Stimulated activated naive CD8-positive, alpha-beta T cell treated with anti-CD3 and anti-CD28 coated beads, Interleukin-15, amount 100 ng/mL, for 72 hours (primary cell): Measurements from ENCODE around the gene BICDL1.
"Not testable (repeated sequence)": the region's sequence is repeated elsewhere in the genome, so short reads cannot be mapped to it uniquely, and the experiment has no call there.

ENCODE experiments used
- ATAC-seq: fragments of 150-1000 bp; cut with Tn5 transposase; 2 replicates; pipeline ENCODE4 v1.10.0; 2021; ENCODE audit warnings: mild to moderate bottlenecking, moderate library complexity
- DNase-seq, 2 donors: peaks; one replicate each; pipeline ENCODE4 v3.0.0; 2021 to 2022
- H3K27ac Mint-ChIP-seq, 2 donors: one replicate each; pipeline ENCODE4 v1.8.0; 2022; ENCODE audit warnings: mild to moderate bottlenecking in 2 of 2, mixed read lengths in 2 of 2, moderate library complexity in 2 of 2
- H3K27me3 Mint-ChIP-seq: one replicate; pipeline ENCODE4 v1.8.0; 2022; ENCODE audit warnings: mixed read lengths
- H3K4me1 Mint-ChIP-seq: one replicate; pipeline ENCODE4 v1.8.0; 2022; ENCODE audit warnings: mild to moderate bottlenecking, mixed read lengths
- H3K4me3 Mint-ChIP-seq, 2 donors: one replicate each; pipeline ENCODE4 v1.8.0; 2022; ENCODE audit warnings: mild to moderate bottlenecking in 2 of 2, mixed read lengths in 2 of 2, moderate library complexity in 1 of 2
- H3K9me3 Mint-ChIP-seq, 2 donors: one replicate each; pipeline ENCODE4 v1.8.0; 2022; ENCODE audit warnings: mixed read lengths in 2 of 2

Gene BICDL1

GRCh38 chr12:119988472-119989360 is at the start of gene BICDL1:
Gene BICDL1, plus strand, starts transcription at chr12:119989236. Its CDS starts 633 bp downstream, at chr12:119989869.
- DNase-seq: peak; percentile 99 to 100
- Mint-ChIP-seq H3K27ac (peak within 1 kb of the TSS; percentile 87 to 96), H3K4me3 (peak within 1 kb of the TSS; percentile 92 to 96), H3K4me1 (peaks cover 39% of the 10 kb centered on the region), H3K27me3 (peaks cover under 1% of the 10 kb centered on the region), H3K9me3 (no peaks in the 10 kb centered on the region)
- peak; percentile 90 for ATAC-seq

- ATAC-seq (no peak), DNase-seq (no peak)
- no peaks in the 10 kb centered on the region for H3K27me3 Mint-ChIP-seq
- H3K4me1 Mint-ChIP-seq: no peaks in the 10 kb centered on the region
- H3K9me3 Mint-ChIP-seq: no peaks in the 10 kb centered on the region
- H3K4me3 Mint-ChIP-seq: no peak overlapping the region
- no peak overlapping the region for H3K27ac Mint-ChIP-seq
Measured at GRCh38 chr12:119940897-119941296, 48.1 kb upstream of the BICDL1 start.

- no peak for ATAC-seq
- Mint-ChIP-seq H3K9me3 (no peaks in the 10 kb centered on the region), H3K27ac (no peak overlapping the region), H3K4me3 (no peak overlapping the region), H3K4me1 (no peaks in the 10 kb centered on the region), H3K27me3 (no peaks in the 10 kb centered on the region)
- no peak for DNase-seq
Measured at GRCh38 chr12:119942386-119942785, 46.6 kb upstream of the BICDL1 start.

- DNase-seq (no peak), ATAC-seq (no peak)
- Mint-ChIP-seq H3K9me3 (no peaks in the 10 kb centered on the region), H3K27me3 (no peaks in the 10 kb centered on the region), H3K27ac (no peak overlapping the region), H3K4me1 (no peaks in the 10 kb centered on the region), H3K4me3 (no peak overlapping the region)
Measured at GRCh38 chr12:119946213-119946612, 42.8 kb upstream of the BICDL1 start.

GRCh38 chr12:119949145-119949544 is 39.9 kb upstream of the BICDL1 start:
- H3K9me3 Mint-ChIP-seq: no peaks in the 10 kb centered on the region
- no peak overlapping the region for H3K4me3 Mint-ChIP-seq
- no peak overlapping the region for H3K27ac Mint-ChIP-seq
- no peaks in the 10 kb centered on the region for H3K27me3 Mint-ChIP-seq
- ATAC-seq: no peak
- no peaks in the 10 kb centered on the region for H3K4me1 Mint-ChIP-seq
- DNase-seq: no peak

GRCh38 chr12:119949594-119949993 is 39.4 kb upstream of the BICDL1 start:
- no peak for ATAC-seq
- Mint-ChIP-seq H3K4me1 (no peaks in the 10 kb centered on the region), H3K9me3 (no peaks in the 10 kb centered on the region), H3K4me3 (no peak overlapping the region), H3K27me3 (no peaks in the 10 kb centered on the region), H3K27ac (no peak overlapping the region)
- DNase-seq: no peak

GRCh38 chr12:119956047-119956446 is 33.0 kb upstream of the BICDL1 start:
- no peak for ATAC-seq
- Mint-ChIP-seq H3K4me1 (no peaks in the 10 kb centered on the region), H3K9me3 (peaks cover 16 to 27% of the 10 kb centered on the region in 2 donors), H3K27ac (peak overlapping the region in 1 of 2 donors; percentile 5), H3K27me3 (no peaks in the 10 kb centered on the region), H3K4me3 (no peak overlapping the region)
- DNase-seq: no peak

- Mint-ChIP-seq H3K4me1 (no peaks in the 10 kb centered on the region), H3K9me3 (peaks cover 16 to 27% of the 10 kb centered on the region in 2 donors), H3K27ac (no peak overlapping the region), H3K4me3 (no peak overlapping the region), H3K27me3 (no peaks in the 10 kb centered on the region)
- no peak for DNase-seq
- ATAC-seq: no peak
Measured at GRCh38 chr12:119957135-119957534, 31.9 kb upstream of the BICDL1 start.

GRCh38 chr12:119959435-119959834 is 29.6 kb upstream of the BICDL1 start:
- Mint-ChIP-seq H3K27me3 (no peaks in the 10 kb centered on the region), H3K27ac (no peak overlapping the region), H3K4me1 (peaks cover 5% of the 10 kb centered on the region), H3K4me3 (no peak overlapping the region), H3K9me3 (peaks cover 16 to 27% of the 10 kb centered on the region in 2 donors)
- DNase-seq (no peak), ATAC-seq (no peak)

- H3K9me3 Mint-ChIP-seq: no peaks in the 10 kb centered on the region
- H3K4me3 Mint-ChIP-seq: no peak overlapping the region
- DNase-seq (no peak), ATAC-seq (no peak)
- H3K27ac Mint-ChIP-seq: no peak overlapping the region
- no peaks in the 10 kb centered on the region for H3K27me3 Mint-ChIP-seq
- H3K4me1 Mint-ChIP-seq: peaks cover 6% of the 10 kb centered on the region
Measured at GRCh38 chr12:119964123-119964522, 24.9 kb upstream of the BICDL1 start.

GRCh38 chr12:119964929-119965328 is 24.1 kb upstream of the BICDL1 start:
- Mint-ChIP-seq H3K27ac (peak overlapping the region in 1 of 2 donors; percentile 48), H3K27me3 (no peaks in the 10 kb centered on the region), H3K9me3 (no peaks in the 10 kb centered on the region), H3K4me3 (no peak overlapping the region), H3K4me1 (peaks cover 6% of the 10 kb centered on the region)
- DNase-seq: no peak
- no peak for ATAC-seq

- peak; percentile 97 for ATAC-seq
Measured at GRCh38 chr12:119980242-119980641, 8.8 kb upstream of the BICDL1 start.

GRCh38 chr12:119980702-119981101 is 8.3 kb upstream of the BICDL1 start:
- Mint-ChIP-seq H3K4me1 (peaks cover 11% of the 10 kb centered on the region), H3K27me3 (peaks cover 14% of the 10 kb centered on the region)
- H3K4me3 Mint-ChIP-seq, ATAC-seq, H3K9me3 Mint-ChIP-seq, H3K27ac Mint-ChIP-seq, DNase-seq: not testable (repeated sequence)

More at GRCh38 chr12:119980242-119980641, 8.8 kb upstream of the BICDL1 start:
- peak overlapping the region in 1 of 2 donors; percentile 94 for H3K27ac Mint-ChIP-seq
- peaks cover 14% of the 10 kb centered on the region for H3K27me3 Mint-ChIP-seq
- DNase-seq: peak in 1 of 2 donors; percentile 27
- peak overlapping the region; percentile 1 to 65 for H3K4me3 Mint-ChIP-seq
- H3K9me3 Mint-ChIP-seq: no peaks in the 10 kb centered on the region
- peaks cover 11% of the 10 kb centered on the region for H3K4me1 Mint-ChIP-seq

GRCh38 chr12:119989361-119989730 is 310 bp downstream of the BICDL1 start:
- no peak for DNase-seq
- H3K9me3 Mint-ChIP-seq: no peaks in the 10 kb centered on the region
- ATAC-seq: peak; percentile 59
- H3K27me3 Mint-ChIP-seq: no peaks in the 10 kb centered on the region
- peaks cover 45% of the 10 kb centered on the region for H3K4me1 Mint-ChIP-seq
- H3K4me3 Mint-ChIP-seq: peak overlapping the region; percentile 92 to 96
- H3K27ac Mint-ChIP-seq: peak overlapping the region; percentile 33 to 89

GRCh38 chr12:119989731-119990381 is 820 bp downstream of the BICDL1 start:
- Mint-ChIP-seq H3K27ac (peak overlapping the region in 1 of 2 donors; percentile 50), H3K4me1 (peaks cover 49% of the 10 kb centered on the region)
- peak; percentile 32 for ATAC-seq

GRCh38 chr12:119990382-119990874 is 1.4 kb downstream of the BICDL1 start:
- ATAC-seq (no peak), DNase-seq (no peak)
- Mint-ChIP-seq H3K27me3 (no peaks in the 10 kb centered on the region), H3K4me1 (peaks cover 49% of the 10 kb centered on the region), H3K27ac (peak overlapping the region; percentile 50 to 72), H3K9me3 (no peaks in the 10 kb centered on the region), H3K4me3 (peak overlapping the region; percentile 82 to 85)

More at GRCh38 chr12:119989731-119990381, 820 bp downstream of the BICDL1 start:
- peak; percentile 71 to 77 for DNase-seq
- Mint-ChIP-seq H3K27me3 (no peaks in the 10 kb centered on the region), H3K9me3 (no peaks in the 10 kb centered on the region), H3K4me3 (peak overlapping the region; percentile 82 to 85)
